ENCODE measurements around the gene MAPK12.

MAPK12 gene

GRCh38 chr22:50266994-50267393 is 5.5 kb upstream of the MAPK12 start:
- no peak for DNase-seq (ENCODE audit: low read depth)
- TF ChIP-seq CTCF (IDR thresholded peaks at IDR 0.05; ENCODE audit: low read depth, low read length, missing control alignments), result no peak
- H3K4me3 ChIP-seq (ENCODE audit: low read depth, low read length), result no peak overlapping the region

DNA sequence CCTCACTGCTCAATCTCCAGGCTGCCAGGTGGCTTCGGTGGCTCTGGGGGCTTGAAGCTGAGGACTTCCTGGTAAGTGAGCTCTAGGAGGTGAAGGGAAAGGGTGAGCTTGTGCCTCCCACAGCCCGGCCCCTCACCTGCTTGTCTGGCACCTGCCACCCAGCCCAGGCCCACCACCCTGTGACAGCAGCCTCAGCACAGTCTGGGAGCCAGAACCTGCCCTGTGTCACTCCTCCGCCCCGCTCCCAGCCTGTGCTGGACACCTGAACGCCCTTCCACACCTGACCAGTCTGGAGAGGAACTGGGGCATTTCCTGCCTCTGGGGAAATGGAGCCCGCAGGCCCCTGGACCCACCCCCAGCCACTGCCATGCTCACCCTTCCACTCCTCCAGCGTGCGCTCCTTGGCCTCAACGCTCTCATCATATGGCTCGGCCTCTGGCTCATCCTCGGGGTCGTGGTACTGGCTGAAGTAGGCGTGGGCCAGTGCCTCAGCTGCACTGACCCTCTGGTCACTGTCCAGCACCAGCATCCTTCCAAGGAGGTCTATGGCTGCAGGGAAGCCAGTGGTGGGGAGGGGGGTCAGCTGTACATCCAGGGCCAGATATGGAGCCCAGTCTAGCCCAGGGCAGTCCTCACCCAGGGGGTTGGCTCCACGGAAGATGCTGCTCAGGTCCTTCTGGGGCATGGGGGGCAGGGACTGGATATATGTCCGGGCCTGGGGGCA is 3.6 kb upstream of the MAPK12 start:
- H3K4me3 ChIP-seq (ENCODE audit: low read depth, low read length), result no peak overlapping the region
- no peak for TF ChIP-seq CTCF (IDR thresholded peaks at IDR 0.05; ENCODE audit: low read depth, low read length, missing control alignments)
- DNase-seq (ENCODE audit: low read depth), result no peak

- no peak overlapping the region for H3K4me3 ChIP-seq (ENCODE audit: low read depth, low read length)
- no peak for TF ChIP-seq CTCF (IDR thresholded peaks at IDR 0.05; ENCODE audit: low read depth, low read length, missing control alignments)
- no peak for DNase-seq (ENCODE audit: low read depth)
Observed at GRCh38 chr22:50264104-50264745, 2.7 kb upstream of the MAPK12 start.

DNA sequence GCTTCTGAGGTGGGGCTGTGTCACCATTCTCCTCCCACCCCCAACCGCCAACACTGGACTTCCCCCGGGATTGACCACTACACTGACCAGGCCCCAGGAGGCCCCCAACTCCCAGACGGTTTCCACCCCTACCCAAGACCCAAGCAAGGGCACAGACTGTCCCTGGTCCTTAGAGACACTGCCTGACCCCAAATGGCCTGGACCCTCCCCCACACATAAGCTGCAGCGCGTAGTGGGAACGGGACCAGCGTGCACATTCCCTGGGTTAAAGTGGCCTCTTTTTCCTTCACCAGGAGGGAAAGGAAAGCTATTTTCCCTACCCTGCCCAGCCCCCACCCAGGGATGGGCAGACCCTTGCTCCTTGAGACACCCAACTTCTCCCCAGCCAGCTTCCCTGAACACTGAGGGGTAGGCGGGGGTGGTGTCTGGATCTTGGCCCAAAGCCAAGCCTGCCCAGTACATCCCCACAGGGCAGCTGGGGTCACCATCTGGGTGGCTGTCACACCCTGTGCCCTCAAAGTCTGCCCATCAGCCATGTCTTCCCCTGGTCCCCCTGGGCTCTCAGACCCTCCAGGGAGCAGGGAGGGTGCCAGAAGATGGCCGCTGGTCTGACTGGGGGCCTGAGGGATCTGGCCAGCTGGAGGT is 1.6 kb upstream of the MAPK12 start:
- no peak for DNase-seq (ENCODE audit: low read depth)
- no peak for TF ChIP-seq CTCF (IDR thresholded peaks at IDR 0.05; ENCODE audit: low read depth, low read length, missing control alignments)
- no peak overlapping the region for H3K4me3 ChIP-seq (ENCODE audit: low read depth, low read length)

DNA sequence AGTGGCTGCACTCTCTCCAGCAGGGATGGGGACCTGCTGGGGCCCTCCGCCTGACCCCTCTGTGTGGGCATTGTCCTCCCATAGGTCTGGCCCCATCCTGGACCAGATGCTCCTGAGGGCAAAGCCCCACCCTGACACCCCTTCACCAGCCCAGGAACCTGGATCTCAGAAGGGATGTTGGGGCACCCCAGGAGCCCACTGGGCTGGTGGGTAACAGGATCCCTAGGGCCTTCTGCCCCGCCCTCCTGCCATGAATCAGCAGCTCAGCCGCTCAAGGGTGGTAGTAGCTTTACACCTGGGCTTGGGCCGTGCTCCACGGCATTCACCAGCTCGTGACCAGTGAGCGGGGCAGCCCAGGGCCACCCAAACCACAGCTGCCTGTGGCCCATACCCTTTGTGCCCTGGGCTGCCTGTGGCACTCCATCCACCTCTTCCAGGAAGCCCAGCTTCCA is 1.0 kb upstream of the MAPK12 start:
- no peak for TF ChIP-seq CTCF (IDR thresholded peaks at IDR 0.05; ENCODE audit: low read depth, low read length, missing control alignments)
- DNase-seq (ENCODE audit: low read depth), result no peak
- H3K4me3 ChIP-seq (ENCODE audit: low read depth, low read length), result no peak overlapping the region

GRCh38 chr22:50260801-50261614 is 475 bp downstream of the MAPK12 start:
- DNase-seq (ENCODE audit: low read depth), result no peak
- H3K4me3 ChIP-seq (ENCODE audit: low read depth, low read length), result peak overlapping the region; percentile 64
- no peak for TF ChIP-seq CTCF (IDR thresholded peaks at IDR 0.05; ENCODE audit: low read depth, low read length, missing control alignments)

Data from GM12864 (cell line).